ENCODE measurements around the gene RNLS.
"Not testable (repeated sequence)": the region's sequence is repeated elsewhere in the genome, so short reads cannot be mapped to it uniquely, and the experiment has no call there.

Gene RNLS

DNA sequence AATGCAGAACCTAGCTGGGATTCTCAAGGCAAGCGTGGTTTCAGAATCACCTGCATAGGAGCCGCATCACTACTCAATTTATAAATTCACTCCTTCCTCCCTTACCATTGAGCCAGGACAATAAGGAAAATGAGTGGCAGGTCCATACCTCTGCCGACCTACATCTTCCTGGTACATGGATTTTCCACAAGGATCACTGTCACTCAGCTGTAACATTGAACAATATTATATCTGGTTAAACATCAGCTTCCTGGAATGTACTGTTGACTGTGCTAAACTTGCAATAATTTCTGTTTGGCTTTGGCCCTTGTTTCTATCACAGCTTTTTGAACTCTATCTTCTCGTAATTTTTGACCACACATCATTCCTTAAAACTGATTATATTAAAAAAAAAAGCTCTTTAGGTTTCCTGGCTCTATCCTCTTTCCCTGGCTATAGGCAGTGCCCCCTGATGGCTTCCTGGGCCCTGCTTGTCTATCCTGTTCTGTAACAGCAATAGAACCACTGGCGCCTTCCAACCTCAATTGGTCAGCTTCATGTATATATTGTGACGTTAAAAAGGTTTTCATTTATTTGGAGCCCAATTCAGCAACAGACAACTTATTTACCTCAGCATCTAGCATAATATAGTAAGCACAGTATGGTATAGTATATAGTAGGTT lies 59.2 kb downstream of the RNLS start:
- no peak for DNase-seq (ENCODE audit: low read depth in 2 of 2)

DNA sequence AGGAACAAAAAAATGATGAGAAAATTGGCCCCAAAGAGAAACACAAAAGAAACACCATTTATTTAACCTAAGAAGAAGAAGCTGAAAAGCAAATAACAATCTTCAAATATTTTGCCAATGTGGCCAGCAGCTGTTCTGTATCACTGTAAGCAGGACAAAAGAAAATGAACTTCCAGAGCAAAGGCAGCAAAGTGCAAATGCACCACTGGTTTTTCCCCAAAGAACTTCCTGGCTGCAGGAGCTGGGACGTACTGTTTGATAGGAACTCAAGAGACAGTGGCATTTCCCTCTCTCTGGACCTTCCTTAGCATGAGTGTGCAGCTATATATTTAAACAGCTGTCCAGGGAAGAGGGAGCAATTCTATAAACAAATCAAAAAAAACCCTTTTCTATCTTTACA lies 60.4 kb downstream of the RNLS start:
- DNase-seq (ENCODE audit: low read depth in 2 of 2), result no peak

DNA sequence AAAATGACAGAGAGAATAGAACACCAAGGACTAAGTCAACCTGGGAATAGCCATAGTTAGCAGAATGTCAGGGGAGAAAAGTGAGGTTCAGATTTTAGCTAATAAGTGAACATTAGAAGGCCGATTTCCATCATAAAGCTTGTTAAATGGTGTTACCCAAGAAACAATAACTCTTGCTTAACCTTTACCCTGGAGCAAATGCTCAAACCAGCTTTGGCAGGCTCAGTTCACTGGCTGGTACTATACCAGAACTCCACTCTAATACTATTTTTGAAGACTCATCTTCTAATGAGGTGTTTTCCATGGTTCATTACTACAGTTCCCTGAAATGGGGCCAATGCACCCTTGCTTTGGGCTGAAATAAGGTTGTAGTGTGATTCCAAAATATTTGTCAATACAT lies 61.3 kb downstream of the RNLS start:
- DNase-seq (ENCODE audit: low read depth in 2 of 2), result no peak

DNA sequence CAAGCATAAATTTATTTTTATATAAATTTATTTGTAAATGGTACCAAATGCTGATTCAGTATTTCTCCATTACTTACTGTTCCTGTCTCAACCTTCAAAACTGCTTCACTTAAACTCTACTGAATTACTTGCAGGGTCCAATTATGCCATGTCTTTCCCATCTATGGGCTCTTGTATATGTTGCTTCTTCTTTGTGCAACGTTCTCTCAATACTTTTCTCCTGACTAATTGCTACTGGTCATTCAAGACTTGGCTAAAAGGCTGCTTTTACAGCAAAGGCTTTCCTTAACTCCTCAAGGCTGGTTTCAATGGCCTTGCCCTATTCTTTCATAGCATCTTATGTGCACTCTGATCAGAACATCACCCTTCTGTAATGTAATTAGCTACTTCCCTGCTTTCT lies 67.9 kb downstream of the RNLS start:
- DNase-seq (ENCODE audit: low read depth in 2 of 2), result no peak

GRCh38 chr10:88512599-88512998 lies 70.5 kb downstream of the RNLS start:
- no peak for DNase-seq (ENCODE audit: low read depth in 2 of 2)

DNA sequence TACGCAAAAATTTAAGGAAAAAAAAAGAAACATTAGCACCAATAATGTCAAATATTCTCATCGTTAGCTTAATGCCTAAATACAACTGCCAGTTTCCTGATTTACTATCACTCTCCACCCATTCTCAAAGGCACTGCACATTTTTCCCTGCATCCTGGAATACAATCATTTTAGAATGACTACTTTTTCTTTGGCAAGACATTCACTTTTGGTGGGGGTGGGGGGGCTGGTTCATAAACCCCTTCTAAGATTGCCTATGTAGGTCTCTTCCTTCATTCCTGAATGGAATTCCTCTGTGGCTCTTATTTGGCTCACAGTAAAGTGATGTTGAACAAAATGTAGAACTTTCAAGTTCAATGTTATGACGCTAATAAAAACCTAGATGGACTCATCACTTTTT lies 74.3 kb downstream of the RNLS start:
- no peak for DNase-seq (ENCODE audit: low read depth in 2 of 2)

GRCh38 chr10:88507826-88508453 lies 75.2 kb downstream of the RNLS start:
- no peak for DNase-seq (ENCODE audit: low read depth in 2 of 2)

- no peak for DNase-seq (ENCODE audit: low read depth in 2 of 2)
These were observed 75.7 kb downstream of the RNLS start for GRCh38 chr10:88507404-88507803.

DNA sequence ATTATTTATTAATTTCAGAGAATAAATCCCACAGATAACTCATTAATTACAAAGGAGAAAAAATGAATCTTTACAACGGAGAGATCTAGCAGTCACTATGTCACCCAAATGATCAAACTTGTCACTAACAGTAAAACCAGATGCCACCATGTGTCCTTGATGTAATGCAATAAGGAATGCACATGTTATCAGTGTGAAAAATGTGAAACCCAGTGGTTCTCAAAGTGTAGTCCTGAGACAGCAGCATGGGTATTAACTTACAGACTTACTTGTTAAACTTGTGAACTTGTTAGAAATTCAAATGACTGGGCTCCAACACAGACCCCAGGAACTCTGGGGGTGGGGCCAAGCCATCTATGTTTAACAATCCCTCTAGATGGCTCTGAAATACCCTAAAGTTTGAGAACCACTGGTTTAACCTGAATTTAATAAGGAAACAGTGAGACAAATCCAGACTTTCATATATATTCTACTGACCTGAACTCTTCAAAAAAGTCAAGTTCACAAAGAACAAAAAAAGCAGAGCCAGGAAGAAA lies 77.4 kb downstream of the RNLS start:
- no peak for DNase-seq (ENCODE audit: low read depth in 2 of 2)

- no peak for DNase-seq (ENCODE audit: low read depth in 2 of 2)
These were observed 77.9 kb downstream of the RNLS start for GRCh38 chr10:88505265-88505664.

DNA sequence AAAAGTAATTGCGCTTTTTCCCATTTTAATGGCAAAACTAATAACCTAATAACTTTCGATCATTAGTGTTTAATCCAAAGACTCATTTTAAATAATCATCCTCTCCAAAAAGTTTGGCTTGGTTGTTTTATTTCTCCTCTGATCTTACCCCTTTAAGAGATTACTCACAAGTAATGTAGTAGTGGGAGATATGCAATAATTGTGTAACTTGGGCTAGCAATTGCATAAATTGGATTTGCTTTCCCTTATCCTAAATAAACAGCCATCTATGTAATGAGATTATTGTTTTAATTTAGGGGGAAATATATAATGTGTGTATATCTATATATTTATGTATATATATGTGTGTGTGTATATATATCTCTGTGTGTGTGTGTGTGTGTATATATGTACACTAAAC lies 82.5 kb downstream of the RNLS start:
- DNase-seq (ENCODE audit: low read depth in 2 of 2), result no peak

DNA sequence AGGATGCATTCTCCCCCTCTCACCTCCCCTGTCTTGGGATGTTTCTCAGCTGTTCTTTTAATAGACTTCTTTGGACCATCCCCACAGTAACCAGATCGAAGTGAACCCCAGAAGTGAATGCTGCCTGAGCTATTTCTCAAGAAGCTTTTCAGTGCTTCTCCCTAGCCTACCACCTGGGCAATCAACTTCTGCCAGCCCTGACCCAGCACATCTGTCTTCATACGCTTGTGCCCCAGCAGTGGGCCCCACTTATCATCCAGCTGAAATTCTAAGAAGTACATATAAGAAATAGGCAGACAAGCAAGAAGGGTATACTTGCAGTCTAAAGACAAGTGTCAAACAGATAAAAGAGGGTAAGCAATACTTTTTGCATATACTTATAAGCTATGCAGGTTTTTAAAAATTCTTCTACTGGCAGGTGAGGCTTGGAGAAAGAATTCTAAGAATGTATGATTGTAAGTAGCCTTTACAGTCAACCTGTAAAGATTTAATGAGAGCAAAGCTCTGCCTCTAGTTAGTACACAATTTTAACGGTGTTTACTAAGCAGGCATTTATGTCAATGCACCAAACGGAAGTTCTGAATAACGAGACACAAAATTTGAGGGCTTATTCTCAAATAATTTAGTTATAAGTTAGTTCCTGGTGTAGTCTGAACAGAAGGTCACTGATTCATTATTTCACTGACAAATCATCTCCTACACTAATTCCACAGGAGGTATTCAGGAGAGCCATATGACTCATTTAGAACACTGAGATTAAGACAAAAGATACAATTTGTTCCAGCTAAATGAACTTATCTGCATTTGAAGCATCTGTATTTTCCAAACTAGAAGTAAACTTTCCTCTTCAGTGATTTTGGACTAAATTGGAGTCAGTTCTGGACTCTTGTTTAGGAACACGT lies 83.3 kb downstream of the RNLS start:
- no peak for DNase-seq (ENCODE audit: low read depth in 2 of 2)

- no peak for DNase-seq (ENCODE audit: low read depth in 2 of 2)
These were observed 85.2 kb downstream of the RNLS start for GRCh38 chr10:88497913-88498312.

DNA sequence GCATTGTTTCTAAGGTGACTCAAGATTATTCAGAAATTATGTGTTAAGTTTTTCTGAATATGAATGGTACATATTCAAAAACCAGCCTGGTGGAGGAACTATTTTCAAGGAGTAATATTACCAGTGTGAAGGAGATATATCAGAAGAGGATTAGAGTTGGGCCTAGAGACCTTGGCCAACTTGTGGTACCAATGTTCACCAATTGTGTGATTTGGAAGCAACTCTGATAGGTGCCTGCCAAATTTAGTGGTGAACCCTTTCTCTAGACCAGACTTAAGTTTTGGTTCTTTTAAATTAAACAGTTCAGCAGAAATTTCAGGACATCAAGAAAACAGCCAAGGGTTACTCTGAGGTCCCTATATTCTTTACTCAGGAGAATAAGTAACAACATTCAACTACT lies 88.6 kb downstream of the RNLS start:
- no peak for DNase-seq (ENCODE audit: low read depth in 2 of 2)

GRCh38 chr10:88493691-88494483 lies 89.2 kb downstream of the RNLS start:
- DNase-seq (ENCODE audit: low read depth in 2 of 2), result no peak

GRCh38 chr10:88491314-88491713 lies 91.8 kb downstream of the RNLS start:
- no peak for DNase-seq (ENCODE audit: low read depth in 2 of 2)

- DNase-seq (ENCODE audit: low read depth in 2 of 2), result no peak
These were observed 92.7 kb downstream of the RNLS start for GRCh38 chr10:88490231-88490980.

DNA sequence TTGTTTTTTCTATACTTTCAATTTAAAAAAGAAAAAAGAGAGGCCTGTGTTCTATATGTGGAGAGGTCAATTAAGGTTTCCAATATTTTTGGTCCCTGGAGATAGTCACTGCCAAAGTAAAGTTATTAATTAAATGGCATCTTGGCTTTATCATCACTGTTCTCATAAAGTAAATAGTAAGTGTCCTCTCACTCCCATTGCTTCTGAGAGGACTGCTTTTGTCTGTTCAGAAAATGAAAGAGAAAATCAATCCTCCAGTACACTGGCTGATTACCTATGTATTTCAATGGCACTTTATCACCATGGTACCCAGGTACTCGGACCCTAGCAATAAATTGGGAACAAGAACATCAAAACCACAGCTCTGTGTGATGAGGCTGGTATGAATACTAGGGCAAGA lies 94.0 kb downstream of the RNLS start:
- DNase-seq (ENCODE audit: low read depth in 2 of 2), result no peak

GRCh38 chr10:88486816-88487215 lies 96.3 kb downstream of the RNLS start:
- not testable (repeated sequence) for DNase-seq (ENCODE audit: low read depth in 2 of 2)

GRCh38 chr10:88482220-88482619 lies 100.9 kb downstream of the RNLS start:
- no peak for DNase-seq (ENCODE audit: low read depth in 2 of 2)

GRCh38 chr10:88478256-88478655 lies 104.9 kb downstream of the RNLS start:
- DNase-seq (ENCODE audit: low read depth in 2 of 2), result no peak
